GM21423 (cell line): ENCODE measurements around the gene UNC5CL.

Source experiments
- ATAC-seq: cut with Tn5 transposase; IDR thresholded peaks from one replicate; pipeline ENCODE4 v1.9.1; 2021; ENCODE audit warnings: mild to moderate bottlenecking, moderate library complexity; ENCODE audit not compliant: unreplicated experiment

UNC5CL gene

GRCh38 chr6:41064841-41065240 is 25.8 kb upstream of the UNC5CL start:
- ATAC-seq = no peak

GRCh38 chr6:41063884-41064285 is 24.9 kb upstream of the UNC5CL start:
- no peak for ATAC-seq

- ATAC-seq = no peak
Observed at GRCh38 chr6:41062056-41062455, 23.0 kb upstream of the UNC5CL start.

GRCh38 chr6:41061196-41061726 is 22.2 kb upstream of the UNC5CL start:
- ATAC-seq = no peak

DNA sequence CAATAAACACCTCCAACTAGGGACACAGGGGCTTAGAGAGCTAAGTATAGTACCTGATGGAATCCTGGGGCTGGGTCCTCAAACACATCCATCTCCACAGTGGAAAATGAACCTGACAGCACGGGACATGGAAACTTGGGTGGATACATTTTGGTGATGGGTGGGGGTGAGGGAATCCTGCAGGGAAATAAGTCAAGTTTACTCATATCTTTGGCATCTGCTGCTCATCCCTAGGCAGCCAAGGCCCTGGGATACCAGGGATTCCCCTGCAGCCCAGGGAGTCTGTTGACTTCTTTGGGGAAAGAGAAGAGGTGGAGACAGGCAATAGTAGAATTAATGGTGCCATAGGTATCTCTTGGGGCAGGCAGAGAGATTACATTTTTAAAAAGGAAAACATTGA is 20.5 kb upstream of the UNC5CL start:
- no peak for ATAC-seq

DNA sequence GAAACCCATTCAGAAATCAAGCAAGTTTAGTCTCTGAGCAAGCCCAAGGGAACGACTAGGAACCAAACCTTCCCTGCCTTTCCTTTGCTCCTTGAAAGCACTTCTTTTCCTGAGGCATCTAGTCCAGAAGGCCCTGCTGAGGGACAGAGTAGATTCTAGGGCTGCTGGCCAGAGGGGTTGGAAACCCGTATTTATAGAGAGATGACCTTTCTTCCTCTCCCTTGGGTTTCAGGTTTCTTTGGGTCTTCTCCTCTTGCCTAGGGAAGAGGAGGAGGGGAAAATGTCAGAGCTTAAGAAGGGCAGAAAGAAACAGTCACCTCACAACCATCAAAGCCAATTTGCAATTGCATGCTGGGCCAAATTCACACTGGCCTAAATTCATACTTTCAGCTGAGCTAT is 19.8 kb upstream of the UNC5CL start:
- no peak for ATAC-seq

GRCh38 chr6:41056768-41057490 is 17.9 kb upstream of the UNC5CL start:
- no peak for ATAC-seq

DNA sequence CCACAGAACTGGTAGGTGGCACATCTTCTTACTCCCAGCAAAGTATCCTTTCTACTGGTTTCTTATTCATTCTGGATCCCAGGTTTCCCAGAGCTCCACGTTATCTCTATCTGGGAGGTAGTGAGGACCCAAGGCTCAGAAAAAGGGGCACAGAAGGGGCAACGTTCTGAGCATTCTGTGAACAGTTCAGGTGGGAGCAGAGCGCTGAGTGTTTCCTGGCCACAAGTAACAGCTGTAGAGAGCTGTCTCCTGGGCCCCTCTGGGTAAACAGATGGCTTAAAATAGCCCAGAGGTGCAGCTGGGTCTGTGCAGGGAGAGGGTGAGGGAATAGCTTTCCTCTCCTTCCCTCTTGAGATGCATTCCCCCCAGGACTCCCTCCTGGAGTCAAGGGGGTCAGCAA is 16.1 kb upstream of the UNC5CL start:
- no peak for ATAC-seq

- no peak for ATAC-seq
Observed at GRCh38 chr6:41054511-41054910, 15.5 kb upstream of the UNC5CL start.

DNA sequence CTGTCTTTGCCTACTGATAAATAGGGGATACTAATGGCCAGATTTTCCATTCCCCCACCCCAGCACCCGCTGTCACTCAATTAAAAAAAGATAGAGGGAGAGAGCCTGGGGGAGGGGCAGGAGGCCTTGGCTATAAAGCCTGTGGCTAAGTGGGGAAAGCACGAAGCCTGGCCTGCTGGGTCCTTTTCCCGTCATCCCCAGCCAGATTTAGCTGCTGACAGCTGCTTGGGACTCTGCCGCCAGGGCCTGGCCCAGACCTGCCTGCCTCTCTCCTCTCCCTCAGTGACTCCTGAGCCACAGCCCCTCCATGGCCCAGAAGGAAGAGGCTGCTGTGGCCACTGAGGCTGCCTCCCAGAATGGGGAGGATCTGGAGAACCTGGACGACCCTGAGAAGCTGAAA is 14.0 kb upstream of the UNC5CL start, which contains the start of gene APOBEC2:
APOBEC2 (plus strand) TSS at position 162 of the 400 bp plus-strand sequence; CDS start at position 308, 146 bp downstream.
- ATAC-seq = no peak

GRCh38 chr6:41051873-41052272 is 12.9 kb upstream of the UNC5CL start:
- no peak for ATAC-seq

DNA sequence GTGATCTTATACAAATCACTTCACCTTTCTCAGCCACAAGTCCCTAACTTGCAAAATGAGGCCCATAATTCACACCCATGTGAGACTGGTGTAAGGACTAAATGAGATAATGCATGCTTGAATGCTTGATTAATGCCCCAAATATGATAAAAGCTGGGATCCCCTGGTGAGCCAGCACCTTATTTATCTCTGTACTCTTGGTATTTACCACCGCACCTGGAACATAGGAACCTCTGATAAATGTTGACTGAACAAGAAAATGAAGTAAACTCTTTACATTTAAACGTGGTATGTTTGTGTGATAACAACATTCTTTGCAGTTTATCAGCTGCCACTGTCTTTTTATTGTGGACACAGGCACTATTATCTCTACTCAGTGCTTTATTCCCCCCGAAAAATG is 11.5 kb upstream of the UNC5CL start:
- ATAC-seq = no peak

DNA sequence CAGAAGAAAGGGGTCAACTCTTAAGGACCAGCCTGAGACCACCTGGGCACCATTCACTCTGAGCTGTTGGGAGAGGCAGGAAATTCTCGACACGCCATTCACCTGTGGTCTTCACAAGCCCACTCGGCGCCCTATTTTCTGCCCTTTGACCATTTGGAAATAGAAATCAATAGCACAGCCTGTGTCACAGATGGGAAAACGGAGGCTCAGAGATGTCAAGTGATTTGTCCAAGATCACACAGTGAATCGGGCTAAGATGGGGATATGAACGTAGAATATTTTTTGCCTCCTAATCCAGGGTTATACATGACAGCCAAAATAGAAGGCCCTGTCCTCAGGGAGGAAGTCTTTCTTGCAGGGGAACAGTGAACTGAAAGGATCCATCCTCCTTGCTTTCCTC is 10.9 kb upstream of the UNC5CL start:
- no peak for ATAC-seq

GRCh38 chr6:41049521-41049920 is 10.5 kb upstream of the UNC5CL start:
- no peak for ATAC-seq

DNA sequence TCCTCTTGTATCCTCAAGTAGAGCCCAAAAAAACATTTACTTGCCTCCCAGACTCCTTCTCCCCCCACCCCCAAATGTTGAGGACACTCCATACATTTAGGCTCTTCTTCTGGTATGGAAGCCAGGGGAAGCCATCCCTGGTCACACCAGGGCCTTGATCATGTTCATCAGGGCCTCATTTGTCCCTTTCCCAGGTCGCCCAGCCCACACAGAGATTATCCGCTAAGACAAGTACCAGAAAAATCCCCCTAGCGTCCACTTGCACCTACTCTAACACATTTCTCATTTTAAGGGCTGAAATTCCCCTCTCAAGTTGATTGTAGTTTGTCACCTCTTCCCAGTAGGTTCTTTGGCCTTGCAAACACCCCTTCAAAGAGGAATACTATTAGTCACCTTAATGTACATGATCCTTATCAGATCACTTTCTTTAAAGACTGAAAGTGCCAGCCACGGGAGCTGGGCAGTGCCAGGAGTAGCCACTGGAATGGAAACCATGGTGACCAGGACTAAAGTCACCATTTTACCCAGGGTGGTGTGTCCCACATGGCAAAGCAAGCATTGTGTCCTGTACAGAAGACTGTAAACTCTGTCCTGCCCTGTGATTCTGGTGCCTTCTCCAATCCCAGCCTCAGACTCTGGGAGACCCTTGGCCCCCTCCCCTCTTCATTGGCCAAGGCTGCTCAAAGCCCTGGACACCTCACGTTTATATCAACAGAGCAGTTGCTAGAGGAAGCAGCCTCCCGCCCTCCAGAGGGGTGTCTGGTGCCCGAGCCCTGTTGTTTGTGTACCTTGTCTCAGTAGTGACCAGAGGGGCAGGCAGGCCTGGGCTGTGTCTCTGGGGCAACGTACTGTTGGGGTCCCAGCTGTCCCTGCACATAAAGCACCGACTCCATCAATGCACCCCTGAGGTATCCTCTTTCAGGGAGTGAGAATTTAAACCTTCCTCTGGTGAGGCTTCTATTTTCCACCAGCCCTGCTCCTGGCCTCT is 9.0 kb upstream of the UNC5CL start:
- no peak for ATAC-seq

DNA sequence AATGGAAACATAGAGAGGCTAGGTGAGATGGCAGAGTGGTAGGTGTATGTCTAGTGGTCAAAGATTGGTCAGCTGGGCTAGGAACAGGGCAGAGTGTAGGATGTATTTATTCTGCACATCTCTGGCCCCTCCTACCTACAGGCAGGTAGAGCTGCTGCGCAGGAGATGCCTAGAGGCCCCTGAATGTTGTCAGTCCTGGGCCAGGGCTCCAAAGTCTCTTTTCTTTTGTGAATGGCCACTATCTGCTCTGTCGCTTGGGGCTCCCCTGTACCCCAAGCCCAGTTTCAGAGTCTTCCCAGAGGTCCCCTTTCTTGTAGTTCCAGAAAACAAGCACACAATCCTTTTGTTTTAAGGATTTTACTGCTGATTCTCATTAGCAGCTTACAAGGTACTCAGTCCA is 8.3 kb upstream of the UNC5CL start:
- no peak for ATAC-seq

DNA sequence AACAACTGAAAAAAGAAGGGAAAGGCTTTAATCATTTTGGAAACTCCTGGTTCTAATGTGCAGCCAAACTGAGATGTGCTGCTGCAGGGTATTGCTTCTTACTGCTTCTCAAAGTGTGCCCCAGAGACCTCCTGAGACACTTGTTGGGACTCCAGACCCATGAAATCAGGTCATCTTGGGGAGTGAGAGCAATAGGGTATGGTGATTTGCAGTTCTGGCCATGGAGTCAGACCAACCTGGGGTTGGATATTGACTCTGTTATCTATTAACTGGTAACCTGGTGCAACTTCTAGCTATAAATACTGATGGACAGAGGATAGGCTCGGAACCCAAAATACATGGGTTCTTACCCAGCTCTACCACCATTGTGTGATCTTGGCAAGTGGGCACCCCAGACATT is 7.1 kb upstream of the UNC5CL start:
- no peak for ATAC-seq

DNA sequence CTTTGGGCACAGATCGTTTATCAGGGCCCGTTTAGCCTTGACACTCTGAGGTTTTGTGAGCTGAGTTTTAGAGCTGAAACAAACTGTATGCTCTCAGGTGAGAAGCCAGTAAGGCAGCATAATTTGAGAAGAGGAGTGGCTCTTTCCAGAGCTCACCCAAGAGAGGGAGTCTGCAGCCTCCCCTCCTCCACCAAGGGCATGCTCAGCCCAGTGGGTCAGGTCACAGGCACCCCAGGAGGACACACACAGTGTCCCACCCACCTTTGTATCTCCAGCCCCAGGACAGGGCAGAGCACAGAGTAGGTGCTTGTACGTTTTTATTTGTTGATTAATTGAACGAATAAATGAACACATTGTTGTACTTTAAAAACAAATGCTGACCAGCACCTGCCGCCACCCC is 6.6 kb upstream of the UNC5CL start:
- ATAC-seq = no peak

DNA sequence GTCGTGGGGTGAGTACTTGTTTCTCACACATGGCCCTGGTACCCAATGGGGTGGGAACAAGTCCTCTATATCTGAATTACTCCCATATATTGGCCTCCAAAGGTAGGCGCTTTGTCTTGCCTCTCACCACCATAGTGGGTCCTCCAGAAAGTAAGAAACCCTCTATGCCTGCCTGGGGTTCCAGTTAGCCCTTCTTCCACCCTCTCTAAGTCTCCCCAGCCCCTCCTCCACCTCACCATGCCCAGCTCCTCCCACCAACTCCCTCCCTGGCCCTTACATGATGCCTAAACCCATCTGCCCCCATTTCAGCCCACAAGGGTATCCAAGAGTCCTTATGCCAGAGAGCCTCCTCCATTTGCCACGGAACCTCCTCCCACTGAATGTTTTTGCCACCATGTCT is 4.1 kb upstream of the UNC5CL start:
- no peak for ATAC-seq

GRCh38 chr6:41042226-41043055 is 3.4 kb upstream of the UNC5CL start, which contains the start of gene TSPO2:
TSS of gene TSPO2 (plus strand) at chr6:41042467. CDS start at chr6:41042986, 519 bp downstream.
- ATAC-seq = no peak
